Measurements from ENCODE around the gene NUMB.
"Not testable (repeated sequence)": the region's sequence is repeated elsewhere in the genome, so short reads cannot be mapped to it uniquely, and the experiment has no call there.

Gene NUMB

DNA sequence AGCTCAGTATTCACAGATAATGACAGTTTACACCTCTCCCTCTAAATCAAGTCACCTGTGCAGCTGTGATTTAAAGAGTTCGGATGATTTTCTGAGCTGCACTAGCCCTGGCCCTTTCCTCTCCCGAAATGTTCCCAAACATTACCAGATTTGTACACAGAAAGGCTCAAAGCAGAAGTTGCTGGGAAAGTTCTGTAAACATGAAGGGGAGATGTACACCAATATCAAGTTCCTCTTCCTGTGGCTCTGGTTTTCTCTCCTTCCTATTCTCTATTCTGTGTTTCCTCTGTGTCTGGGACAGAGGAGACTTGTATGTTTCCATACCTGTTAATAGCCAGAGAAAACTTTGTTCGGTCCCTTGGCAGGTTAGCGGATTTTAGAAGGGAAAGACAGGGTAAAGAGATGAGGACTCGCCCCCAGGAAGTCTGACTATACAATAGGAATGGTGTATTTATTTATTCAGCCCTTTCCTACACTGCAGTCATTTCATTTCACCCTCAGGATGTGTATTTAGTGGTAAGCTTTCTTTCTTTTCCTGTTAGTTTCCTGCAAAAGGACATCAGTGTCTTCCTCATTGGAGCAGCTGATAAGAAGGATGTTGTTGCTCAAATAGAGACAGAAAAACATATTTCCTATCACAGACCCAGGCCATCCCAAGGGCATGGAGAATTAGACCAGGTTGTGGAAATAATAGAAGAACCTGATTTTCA, 7.6 kb upstream of the NUMB start:
- no peak for DNase-seq (ENCODE audit: low read depth)

DNA sequence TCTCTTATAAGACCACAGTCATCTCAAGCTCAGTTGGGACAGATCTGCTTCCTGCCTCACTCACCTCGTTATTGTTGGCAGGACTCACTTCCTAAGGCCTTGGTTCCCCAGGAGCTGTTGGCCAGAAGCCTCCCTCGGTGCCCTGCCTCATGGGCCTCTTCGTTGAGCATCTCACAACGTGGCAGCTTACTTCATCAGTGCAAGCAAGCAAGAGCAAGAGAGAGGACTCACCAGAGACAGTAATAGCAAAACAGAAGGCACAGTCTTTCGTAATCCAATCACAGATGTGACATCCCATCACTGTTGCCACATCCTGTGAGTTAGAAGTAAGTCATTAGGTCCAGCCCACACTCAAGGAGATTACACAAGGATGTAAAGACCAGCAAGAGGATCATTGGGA, 5.1 kb upstream of the NUMB start:
- DNase-seq (ENCODE audit: low read depth): no peak

DNA sequence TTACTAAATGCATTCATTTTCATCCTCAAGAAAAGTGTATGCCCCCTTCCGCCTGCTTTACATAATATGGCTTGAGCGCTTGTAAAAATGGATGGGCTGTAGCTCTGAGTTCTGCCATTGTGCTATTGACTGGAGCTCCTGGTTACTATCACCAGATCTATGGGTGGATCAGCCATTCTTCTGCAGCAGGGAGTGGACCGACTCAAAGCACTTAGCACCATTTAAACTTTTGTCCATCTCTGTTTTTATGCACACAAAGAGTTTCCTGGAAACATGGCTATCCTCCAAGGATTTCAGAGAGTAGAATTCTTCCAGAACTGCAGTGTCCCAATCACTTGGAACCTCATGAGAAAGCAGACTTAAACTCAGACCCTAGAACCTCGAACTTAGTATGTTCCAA, 4.5 kb upstream of the NUMB start:
- DNase-seq (ENCODE audit: low read depth): no peak

DNA sequence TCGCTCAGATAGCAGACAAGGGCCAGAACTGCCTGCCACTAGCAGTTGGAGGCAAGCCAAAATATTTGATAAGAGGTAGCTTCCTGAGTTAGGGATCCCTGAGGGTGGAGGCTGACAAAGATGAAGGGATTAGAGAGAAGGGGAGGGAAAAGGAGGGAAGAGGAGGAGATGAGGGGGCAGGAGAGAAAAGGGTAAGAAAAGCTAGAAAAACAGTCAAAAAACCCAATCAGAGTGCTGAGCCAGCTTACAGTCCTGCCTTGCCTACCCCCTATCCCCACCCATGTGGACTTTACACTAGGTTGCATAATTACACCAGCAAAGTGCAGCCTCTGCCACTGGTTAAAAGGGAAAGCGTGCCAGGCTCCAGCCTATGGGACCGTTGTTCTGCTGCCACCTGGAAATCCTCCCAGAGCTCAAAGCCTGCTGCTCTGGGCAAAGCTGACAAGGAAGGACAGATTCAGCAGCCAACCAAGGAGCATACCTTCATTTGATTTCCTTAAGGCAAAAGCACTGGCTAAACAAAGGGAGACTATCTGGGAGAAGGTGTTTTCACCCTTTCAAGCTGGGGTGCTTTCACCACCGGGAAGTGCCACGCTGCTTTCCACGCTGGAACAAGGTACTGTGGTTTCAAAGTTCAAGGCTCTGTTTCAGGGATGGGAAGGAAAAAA, 3.8 kb upstream of the NUMB start:
- DNase-seq (ENCODE audit: low read depth): no peak

DNA sequence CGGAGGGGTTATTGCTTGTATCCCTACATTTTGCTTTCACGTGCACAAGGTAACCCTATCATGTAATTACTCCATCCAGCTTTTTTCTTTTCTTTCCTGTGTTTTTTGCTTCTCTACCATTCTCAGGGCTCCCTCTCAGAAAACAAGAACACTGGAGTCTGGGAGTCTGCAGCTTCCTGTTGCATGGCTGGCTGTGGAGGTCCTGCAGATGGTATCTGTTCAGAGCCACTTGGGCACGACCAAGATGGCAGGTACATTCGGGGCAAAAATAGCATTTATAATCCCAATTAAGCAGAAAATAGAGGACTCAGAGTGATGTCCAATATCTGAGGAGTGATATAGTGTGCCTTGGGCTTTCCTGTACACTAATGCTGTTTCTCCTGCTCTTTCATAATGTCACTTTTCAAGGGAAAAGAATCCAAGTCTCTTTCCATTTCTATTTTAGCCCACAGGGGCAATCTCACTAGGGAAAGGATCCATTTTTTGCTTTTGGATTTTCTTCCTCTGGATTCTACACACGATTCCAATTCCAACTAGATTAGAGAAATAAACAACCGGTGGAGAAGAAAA, 3.2 kb upstream of the NUMB start:
- DNase-seq (ENCODE audit: low read depth): no peak

DNA sequence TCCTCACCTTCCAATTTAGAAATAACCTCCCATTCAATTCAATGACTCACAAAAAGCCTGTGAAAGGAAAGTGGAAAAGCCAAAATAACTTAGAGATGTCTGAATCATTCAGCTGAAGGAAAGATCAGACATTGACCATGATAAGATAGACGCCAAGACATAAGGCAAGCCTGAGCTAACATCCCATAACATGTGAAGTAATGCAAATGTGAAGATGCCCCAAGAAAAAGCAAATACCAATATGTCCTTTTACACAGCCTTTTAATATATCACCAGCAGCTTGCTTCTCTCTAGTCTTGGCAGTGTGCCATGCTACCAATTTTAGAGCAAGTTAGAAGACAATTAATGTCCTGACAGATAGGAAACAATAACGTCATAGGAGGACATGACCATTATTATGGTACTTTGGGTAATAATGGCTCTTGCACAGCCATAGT, 2.4 kb upstream of the NUMB start:
- DNase-seq (ENCODE audit: low read depth): no peak

DNA sequence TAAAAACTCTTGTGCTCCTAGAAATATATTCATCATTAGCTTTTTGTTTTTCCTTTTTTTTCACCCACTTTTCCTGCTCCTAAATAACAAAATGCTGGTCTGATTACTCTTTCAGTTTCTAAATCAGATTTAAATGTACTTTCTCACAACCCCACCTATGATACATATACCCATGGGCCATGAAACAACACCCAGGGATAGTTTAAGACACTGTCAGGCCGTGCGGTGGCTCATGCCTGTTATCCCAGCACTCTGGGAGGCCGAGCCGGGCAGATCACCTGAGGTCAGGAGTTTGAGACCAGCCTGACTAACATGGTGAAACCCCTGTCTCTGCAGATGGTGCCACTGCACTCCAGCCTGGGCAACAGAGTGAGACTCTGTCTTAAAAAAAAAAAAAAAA, 1.6 kb upstream of the NUMB start:
- DNase-seq (ENCODE audit: low read depth): no peak

DNA sequence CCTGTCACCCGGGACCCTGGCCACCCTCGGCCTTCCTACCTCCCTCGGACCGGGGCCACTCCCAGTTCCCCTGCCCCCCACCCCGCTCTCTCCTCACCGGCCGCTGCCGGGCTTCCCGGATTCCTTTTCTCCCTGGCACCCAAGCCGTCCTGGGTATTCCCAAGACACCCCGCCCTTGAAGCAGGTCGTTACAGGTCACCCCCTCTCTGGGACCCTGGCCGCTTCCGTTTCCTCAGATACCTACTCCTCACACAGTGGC, 493 bp downstream of the NUMB start:
- DNase-seq (ENCODE audit: low read depth): no peak

DNA sequence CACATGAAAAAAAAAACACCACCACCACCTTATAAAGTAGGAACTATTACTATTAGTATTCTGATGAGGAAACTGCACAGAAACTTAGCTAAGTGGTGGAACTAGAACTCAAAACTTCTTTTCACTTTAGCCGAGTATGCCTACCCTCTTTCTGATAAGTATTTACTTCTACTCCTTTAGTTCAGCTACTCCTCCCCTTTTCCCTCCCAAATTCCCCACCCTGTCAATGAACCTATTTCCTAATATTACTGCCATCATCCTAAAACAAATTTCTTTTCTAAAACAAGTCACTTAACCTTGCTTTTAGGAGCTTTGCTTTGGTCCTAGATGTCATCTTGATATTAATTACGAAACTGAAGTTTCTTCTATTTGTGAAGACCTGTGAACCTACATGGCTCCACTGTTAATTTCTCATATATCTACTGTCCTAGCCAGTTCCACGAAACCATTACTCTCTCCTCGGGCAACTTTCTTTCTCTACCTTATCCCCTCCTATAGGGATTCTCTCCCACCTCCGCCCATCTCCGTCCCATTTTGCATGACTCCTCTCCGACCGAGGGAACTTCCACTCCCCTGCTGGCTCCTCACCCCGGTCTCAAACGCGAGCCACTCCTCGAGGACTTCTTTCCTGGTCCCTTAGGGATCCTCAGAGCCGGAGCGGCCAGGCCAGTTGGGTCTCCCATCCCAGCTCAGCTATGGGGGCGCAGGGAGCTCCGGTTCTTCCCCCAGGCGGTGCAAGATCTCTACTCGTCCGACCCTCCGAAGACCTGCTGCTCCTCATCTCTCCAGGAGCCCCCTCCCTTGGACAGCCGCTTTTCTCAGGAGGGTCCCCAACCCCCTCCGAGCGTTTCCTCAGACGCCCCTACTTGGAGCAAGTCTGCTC, 1.1 kb downstream of the NUMB start:
- no peak for DNase-seq (ENCODE audit: low read depth)

DNA sequence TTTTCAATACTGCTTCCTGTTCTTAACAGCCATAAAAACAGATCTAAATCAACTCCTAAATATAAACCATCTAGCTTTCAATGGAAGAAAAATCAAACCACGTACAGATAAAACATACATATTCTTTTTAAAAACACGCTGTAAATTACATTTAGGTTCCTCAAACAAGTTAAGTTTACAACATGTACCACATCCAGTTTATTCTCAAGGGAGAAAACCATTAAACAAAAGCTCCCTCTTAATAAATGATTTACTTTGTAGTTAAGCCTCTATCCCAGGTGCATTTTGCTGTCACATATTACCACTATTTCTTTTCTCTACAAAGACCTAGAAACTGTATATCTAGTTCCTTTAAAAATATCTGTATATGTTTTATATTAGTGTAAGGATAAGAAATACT, 3.1 kb downstream of the NUMB start:
- DNase-seq (ENCODE audit: low read depth): no peak

DNA sequence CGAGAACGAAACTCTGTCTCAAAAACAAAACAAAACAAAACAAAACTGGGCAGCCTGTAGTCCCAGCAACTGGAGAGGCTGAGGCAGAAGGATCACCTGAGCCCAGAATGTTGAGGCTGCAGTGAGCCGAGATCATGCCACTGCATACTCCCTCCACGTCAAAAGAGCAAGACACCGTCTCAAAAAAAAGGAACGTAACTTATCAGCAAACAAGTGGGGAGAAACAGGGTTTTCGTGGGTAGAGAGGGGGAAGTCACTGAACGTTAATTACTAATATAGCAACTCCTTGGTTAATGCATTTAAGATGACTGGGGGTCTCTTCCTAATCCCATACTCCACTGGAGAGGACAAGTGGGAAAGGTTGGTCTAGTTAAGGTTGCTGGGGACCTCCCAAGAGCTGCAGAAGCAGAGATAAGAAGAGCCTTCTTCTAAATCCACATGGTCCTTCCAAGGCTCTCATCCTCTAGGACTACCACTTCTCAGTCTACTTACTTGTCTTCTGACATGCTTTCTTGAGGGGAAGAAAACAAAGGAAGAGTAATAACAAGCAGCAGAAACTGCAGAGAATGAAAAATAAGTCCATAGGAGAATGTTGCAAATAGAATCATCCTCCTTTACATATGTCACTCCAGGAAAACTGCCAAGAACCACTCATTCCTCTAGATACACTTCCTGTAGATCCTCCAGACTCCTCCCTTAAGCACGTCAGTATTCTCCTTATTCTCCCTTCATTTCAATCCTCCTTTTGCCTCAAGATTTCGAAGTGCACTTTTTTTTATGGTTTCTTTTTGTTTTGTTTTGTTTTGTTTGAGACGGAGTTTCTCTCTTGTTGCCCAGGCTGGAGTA, 5.8 kb downstream of the NUMB start:
- no peak for DNase-seq (ENCODE audit: low read depth)

DNA sequence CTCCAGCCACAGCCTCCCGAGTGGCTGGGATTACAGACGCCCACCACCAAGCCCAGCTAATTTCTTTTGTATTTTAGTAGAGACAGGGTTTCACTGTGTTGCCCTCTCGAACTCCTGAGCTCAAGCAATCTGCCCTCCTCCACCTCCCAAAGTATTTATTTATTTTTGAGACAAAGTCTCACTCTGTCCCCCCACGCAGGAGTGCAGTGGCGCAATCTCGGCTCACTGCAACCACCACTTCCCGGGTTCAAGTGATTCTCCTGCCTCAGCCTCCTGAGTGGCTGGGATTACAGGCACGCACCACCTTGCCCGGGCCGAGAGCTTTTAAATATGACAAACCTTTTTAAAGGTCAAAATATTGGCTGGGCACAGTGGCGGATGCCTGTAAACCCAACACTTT, 14.6 kb downstream of the NUMB start:
- no peak for DNase-seq (ENCODE audit: low read depth)

DNA sequence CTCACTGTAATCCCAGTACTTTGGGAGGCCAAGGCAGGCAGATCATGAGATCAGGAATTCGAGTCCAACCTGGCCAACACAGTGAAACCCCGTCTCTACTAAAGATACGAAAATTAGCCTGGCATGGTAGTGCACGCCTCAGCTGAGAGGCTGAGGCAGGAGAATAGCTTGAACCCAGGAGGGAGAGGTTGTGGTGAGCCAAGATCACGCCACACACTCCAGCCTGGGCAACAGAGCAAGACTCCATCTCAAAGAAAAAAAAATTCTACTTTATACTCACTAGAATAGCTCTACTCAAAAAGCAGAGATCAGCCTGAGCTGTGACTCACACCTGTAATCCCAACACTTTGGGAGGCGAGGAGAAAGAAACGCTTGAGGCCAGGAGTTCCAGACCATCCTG, 17.1 kb downstream of the NUMB start:
- no peak for DNase-seq (ENCODE audit: low read depth)

DNA sequence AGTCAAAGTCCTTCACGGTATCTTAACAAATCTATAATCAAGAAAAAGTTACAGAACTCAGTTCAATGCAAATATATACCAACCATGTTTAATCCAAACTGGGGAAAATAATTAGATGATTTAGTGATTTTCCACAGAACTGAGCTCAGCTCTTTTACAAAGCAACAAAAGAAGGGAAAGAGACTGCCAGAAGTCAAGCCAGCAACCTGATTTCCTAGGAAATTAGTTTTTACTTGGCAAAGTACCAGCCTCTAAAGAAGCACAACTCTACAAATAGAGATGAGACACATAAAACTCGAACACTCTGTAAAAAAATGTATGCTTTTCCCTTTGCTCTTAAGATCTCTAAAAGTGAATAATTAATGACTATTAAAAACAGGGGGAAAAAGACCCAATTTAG, 19.4 kb downstream of the NUMB start:
- DNase-seq (ENCODE audit: low read depth): no peak

DNA sequence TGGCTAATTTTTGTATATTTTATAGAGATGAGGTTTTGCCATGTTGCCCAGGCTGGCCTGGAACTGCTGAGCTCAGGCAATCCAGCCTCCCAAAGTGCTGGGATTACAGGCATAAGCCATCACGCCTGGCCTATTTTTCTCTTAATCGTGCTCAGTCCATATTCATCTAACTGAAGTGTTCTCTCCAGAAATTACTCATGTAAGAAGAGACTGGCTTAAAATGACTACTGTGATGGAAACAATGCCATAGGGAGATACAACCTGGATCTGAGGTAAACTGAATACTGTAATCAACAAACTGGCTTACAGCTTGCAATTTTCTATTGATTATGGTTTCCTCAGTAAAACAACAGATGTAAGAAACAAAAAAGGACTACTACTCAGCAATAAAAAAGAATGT, 21.1 kb downstream of the NUMB start:
- DNase-seq (ENCODE audit: low read depth): no peak

DNA sequence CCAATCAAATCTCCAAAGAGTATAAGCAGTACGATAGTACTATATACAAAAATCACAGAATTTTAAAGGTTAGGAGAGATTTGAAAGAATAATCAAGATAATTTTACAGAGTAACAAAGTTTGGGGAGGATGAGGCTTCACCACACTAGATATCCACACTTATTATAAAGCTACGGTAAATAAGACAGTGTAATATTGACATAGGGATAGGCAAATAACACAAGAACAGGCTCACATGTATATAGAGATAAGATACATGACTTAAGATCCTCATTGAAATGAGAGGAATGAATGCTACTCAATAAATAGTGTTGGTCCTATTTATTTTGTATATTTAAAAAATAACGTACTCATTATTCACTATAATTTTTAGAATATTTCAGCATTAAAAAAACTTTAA, 26.2 kb downstream of the NUMB start:
- DNase-seq (ENCODE audit: low read depth): no peak

DNA sequence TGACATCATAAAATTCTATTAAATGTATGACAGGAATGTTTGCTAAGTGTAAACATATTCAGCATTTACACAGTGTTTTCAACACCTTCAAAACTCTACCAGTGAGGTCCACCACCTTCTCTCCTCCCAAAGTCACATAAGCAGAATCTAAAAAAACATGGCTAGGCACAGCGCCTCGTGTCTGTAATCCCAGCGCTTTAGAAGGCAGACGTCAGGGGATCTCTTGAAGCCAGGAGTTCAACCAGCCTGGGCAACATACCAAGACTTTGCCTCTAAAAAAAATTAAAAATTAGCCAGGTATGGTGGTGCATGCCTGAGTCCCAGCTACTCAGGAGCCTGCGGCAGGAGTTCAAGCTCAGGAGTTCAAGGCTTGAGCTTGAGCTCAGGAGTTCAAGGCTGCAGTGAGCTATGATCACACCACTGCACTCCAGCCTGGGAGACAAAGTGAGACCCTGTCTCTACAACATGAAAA, 30.0 kb downstream of the NUMB start:
- no peak for DNase-seq (ENCODE audit: low read depth)

DNA sequence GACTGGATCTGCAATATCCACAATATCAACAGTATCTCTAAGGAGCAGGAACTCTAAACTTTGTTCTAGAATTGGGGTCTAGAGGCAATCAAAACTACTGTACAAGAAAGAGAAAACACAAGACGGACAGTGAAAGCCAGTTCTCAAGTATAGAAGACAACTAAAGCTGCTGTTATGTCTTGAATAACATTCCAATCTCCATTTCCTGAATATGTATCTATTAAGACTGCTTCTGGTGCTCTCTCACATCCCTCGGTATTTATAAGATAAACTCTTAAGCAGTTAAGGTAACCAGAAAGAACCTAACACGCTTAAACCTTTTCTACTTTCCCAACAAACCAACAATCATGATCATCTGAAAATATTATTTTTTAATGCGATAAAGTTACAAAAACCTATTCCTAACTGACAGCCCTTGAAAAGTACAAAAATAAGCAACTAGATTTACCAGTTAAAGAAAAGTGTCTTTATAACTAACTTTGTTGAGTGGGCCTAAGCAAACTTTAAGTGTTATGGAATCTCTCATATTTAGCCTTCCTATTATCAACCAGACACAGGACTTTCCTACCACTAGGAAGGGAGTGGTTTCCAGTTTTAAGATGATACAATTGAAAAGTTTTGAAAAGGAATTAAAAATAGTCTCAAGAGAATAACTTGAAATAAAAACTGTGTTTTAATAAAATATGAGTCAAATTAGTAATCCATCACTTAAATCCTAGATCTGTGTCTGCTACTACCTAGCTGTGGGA, 30.7 kb downstream of the NUMB start:
- DNase-seq (ENCODE audit: low read depth): no peak

DNA sequence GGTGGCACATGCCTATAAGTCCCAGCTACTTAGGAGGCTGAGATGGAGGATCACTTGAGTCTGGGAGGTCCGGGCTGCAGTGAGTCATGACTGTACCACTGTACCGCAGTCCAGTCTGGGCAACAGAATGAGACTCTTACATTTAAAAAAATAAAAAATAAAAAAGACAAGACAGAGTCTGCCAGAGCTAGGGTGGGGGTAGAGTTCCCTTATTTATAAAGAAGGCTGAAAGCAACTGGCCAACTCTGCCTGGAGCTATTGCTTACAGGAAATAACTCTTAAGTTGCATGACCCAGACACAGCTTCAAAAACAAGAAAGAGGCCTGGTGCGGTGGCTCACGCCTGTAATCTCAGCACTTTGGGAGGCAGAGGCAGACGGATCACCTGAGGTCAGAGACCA, 31.5 kb downstream of the NUMB start:
- DNase-seq (ENCODE audit: low read depth): no peak

DNA sequence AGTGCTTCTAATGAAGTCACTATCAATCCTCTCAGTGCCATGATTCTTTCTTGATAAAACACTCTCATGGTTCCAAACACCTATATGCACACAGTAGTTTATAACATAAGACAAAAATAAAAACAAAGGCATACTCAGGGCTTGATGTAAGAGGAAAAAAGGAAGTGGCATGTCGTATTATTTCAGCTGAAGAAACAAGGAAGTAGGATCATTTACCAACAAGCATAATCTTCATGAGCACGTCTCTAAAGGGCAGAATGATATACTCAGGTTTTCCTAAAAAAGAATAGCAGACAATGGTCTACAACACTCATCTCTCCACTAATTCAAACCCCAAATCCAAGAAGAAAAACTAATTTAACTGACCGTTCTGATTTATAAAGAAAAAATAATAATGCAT, 33.9 kb downstream of the NUMB start:
- DNase-seq (ENCODE audit: low read depth): no peak

DNA sequence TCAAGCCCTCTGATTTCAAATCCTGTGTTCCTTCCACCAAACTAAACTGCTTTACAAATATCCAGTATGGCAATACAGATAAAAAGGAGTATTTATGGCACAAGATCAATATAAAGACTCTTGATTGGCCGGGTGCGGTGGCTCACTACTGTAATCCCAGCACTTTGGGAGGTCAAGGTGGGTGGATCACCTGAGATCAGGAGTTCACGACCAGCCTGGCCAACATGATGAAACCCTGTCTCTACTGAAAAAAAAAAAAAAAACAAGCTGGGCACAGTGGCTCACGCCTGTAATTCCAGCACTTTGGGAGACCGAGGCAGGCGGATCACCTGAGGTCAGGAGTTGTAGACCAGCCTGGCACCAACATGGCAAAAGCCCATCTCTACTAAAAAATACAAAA, 35.3 kb downstream of the NUMB start:
- DNase-seq (ENCODE audit: low read depth): not testable (repeated sequence)

All from activated gamma-delta T cell treated with anti-CD3 and anti-CD28 coated beads, Interleukin-2, amount 50 U/mL, for 16 hours (primary cell).